ENCODE data around the gene CACNA1E. TPM values are rescaled to one million over a fixed set of nuclear protein-coding genes. Genes with fewer than 3 reads are reported as not detected.

Gene CACNA1E
- total and polyA plus RNA-seq, 2 experiments from 2014 or later, result 0.32 to 1.1 TPM

- TF ChIP-seq ETS1 (IDR thresholded peaks at IDR 0.05) (no peak), ZNF462 (CRISPR knock-in tag; IDR thresholded peaks at IDR 0.05) (no peak), NANOG (IDR thresholded peaks at IDR 0.05; ENCODE audit: borderline replicate concordance) (no peak)
Measured at GRCh38 chr1:181656491-181656890, 173.2 kb downstream of the CACNA1E start (continued).

GRCh38 chr1:181658581-181658980, 175.3 kb downstream of the CACNA1E start:
- 0 out of 3 replicates have a peak, but pooled peaks cover 3% of the 10 kb centered on the region for H3K36me3 Mint-ChIP-seq (ENCODE audit: low read depth)
- no peak overlapping the region for H3K4me2 ChIP-seq
- H3K4me3 Mint-ChIP-seq, result no peak overlapping the region
- H3F3A ChIP-seq (replicated peaks; ENCODE audit: low read depth), result no peaks in the 10 kb centered on the region
- H3K36me3 ChIP-seq (ENCODE audit: insufficient read depth), result no peaks in the 10 kb centered on the region
- H3K27ac ChIP-seq (ENCODE audit: low read depth), result no peak overlapping the region
- no peak for ATAC-seq
- H3K4me1 ChIP-seq (ENCODE audit: insufficient read depth), result no peaks in the 10 kb centered on the region; the same call in 1 of the 2 replicates
- H3K4me1 Mint-ChIP-seq, result peaks cover 12% of the 10 kb centered on the region; the same call in 2 of the 3 replicates
- DNase-seq (ENCODE audit: low spot score), result no peak
- no peak overlapping the region for H3K27ac Mint-ChIP-seq
- no peaks in the 10 kb centered on the region for H4K20me1 ChIP-seq (replicated peaks; ENCODE audit: insufficient read depth)
- peaks cover 2% of the 10 kb centered on the region; the same call in 1 of the 2 replicates for H3K9me2 ChIP-seq (ENCODE audit: insufficient read depth)
- H3K79me2 ChIP-seq (replicated peaks; ENCODE audit: insufficient read depth), result no peaks in the 10 kb centered on the region
- no peaks in the 10 kb centered on the region for H3K27me3 Mint-ChIP-seq (ENCODE audit: insufficient read depth, low read depth, poor library complexity)
- no peaks in the 10 kb centered on the region for H3K27me3 ChIP-seq (ENCODE audit: insufficient read depth)
- H3K9me3 Mint-ChIP-seq, result no peaks in the 10 kb centered on the region
- H2AFZ ChIP-seq, result no peak overlapping the region
- H3K4me3 ChIP-seq, result no peak overlapping the region
- TF ChIP-seq ETS1 (IDR thresholded peaks at IDR 0.05) (no peak), NANOG (IDR thresholded peaks at IDR 0.05; ENCODE audit: borderline replicate concordance) (no peak), EZH2phosphoT487 (IDR thresholded peaks at IDR 0.05; ENCODE audit: unreplicated experiment) (no peak), ZNF114 (CRISPR knock-in tag; IDR thresholded peaks at IDR 0.05) (no peak), ZNF331 (CRISPR knock-in tag; IDR thresholded peaks at IDR 0.05; ENCODE audit: low read depth) (no peak), STAT1 (IDR thresholded peaks at IDR 0.05; ENCODE audit: unreplicated experiment) (no peak), CTCF (conservative IDR thresholded peaks at IDR 0.05; ENCODE audit: low read depth in 2 of 2) (no peak)
